Measurements from ENCODE around the gene BTN1A1. TPM values are rescaled to one million over a fixed set of nuclear protein-coding genes. Genes with fewer than 3 reads are reported as not detected.
A peak's percentile ranks its signal among the peaks of the same experiment; 100 is the strongest.
"Not testable (repeated sequence)": the region's sequence is repeated elsewhere in the genome, so short reads cannot be mapped to it uniquely, and the experiment has no call there.

Gene BTN1A1
- total RNA-seq, 1 experiment from 2014 or later, result not detected

DNA sequence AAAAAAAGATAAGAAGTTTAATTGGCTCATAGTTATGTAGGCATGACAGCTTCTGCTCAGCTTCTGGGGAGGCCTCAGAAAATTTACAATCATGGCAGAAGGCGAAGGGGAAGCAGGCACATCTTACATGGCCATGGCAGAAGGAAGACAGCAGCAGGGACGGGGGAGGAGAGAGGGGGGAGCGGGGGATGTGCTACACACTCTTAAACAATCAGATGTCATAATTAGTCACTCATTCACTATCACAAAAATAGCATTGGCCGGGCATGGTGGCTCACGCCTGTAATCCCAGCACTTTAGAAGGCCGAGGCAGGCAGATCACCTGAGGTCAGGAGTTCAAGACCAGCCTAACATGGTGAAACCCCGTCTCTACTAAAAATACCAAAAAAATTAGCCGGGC is 10.9 kb downstream of the BTN1A1 start:
- H3K27ac ChIP-seq; H3K4me3 ChIP-seq; H3K27me3 ChIP-seq (replicated peaks); H3K9me3 ChIP-seq (replicated peaks); H3K36me3 ChIP-seq: not testable (repeated sequence)
- H3K4me1 ChIP-seq (replicated peaks), result peaks cover 25% of the 10 kb centered on the region
- peak in 1 of 2 experiments; percentile 49 for DNase-seq (ENCODE audit: low read depth in 1 of 2, low spot score in 2 of 2)

DNA sequence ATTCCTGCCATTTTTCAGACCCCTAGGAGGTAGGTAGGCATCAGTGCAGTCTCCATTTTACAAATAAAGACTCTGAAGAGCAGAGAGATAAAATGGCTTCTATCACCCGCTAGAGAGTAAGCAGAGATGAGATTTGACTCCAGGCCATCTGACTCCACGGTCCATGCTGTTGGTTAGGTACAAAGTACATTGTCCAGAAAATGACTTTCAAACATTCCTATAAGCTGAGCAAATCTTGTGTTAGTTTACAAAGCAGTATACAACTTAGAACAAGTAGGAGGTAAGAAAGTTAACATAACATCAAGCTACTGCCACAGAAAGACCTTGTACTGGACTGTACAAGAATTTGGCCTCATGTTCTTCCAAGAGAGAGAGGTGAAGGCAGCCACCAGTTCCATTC is 14.9 kb downstream of the BTN1A1 start:
- peaks cover 40% of the 10 kb centered on the region for H3K4me1 ChIP-seq (replicated peaks)
- H3K36me3 ChIP-seq, result no peaks in the 10 kb centered on the region
- H3K27ac ChIP-seq, result peak overlapping the region; percentile 56
- no peak overlapping the region for H3K4me3 ChIP-seq
- H3K27me3 ChIP-seq (replicated peaks), result no peaks in the 10 kb centered on the region
- H3K9me3 ChIP-seq (replicated peaks), result no peaks in the 10 kb centered on the region
- peak; percentile 53 to 77 for DNase-seq (ENCODE audit: low read depth in 1 of 2, low spot score in 2 of 2)

DNA sequence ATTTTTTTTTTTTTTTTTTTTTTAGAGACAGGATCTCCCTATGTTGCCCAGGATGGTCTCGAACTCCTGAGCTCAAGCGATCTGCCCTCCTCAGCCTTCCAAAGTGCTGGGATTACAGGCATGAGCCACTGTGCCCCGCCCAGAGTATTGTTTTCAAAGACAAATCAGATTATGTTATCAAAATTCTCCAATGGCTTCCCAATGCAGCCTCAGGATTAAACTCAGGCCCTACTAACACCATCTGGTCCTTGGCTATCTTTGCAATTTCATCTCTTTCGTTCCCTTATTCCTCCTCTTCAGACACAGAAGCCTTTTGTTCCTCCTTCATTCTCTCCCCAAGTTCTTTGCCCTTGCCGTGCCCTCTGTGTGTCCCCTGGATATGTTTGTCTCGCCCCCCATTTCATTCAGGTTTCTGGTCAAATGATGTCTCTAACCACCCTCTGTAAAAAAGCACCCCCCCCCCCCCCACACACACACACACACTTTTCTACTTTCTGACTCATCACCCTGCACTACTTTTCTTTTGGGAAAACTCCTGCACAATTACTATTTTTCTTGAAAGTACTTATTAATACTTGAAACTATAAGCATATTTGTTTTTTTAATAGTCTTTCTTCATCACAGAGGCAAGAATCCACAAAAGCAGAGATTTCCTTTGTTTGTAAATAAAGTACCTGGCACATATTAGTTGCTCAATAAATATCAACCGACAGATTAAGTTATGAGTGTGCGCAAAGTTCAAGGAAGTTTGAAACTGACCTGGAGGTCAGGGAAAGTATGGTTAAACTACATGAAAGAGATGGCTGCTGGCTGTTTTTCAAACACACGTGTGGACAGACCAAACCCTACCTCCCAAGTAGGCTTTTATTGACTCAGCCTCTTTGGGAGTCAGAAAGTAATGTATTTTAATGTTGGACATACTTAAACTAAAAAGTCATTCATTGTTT is 16.7 kb downstream of the BTN1A1 start:
- Histone ChIP-seq H3K36me3 (no peaks in the 10 kb centered on the region; the same call in 1 of the 2 replicates), H3K4me3 (no peak overlapping the region), H3K27me3 (replicated peaks) (no peaks in the 10 kb centered on the region), H3K4me1 (replicated peaks) (peaks cover 42% of the 10 kb centered on the region), H3K27ac (peak overlapping the region; percentile 33), H3K9me3 (replicated peaks) (no peaks in the 10 kb centered on the region)
- DNase-seq (ENCODE audit: low read depth in 1 of 2, low spot score in 2 of 2), result peak; percentile 57 to 74

DNA sequence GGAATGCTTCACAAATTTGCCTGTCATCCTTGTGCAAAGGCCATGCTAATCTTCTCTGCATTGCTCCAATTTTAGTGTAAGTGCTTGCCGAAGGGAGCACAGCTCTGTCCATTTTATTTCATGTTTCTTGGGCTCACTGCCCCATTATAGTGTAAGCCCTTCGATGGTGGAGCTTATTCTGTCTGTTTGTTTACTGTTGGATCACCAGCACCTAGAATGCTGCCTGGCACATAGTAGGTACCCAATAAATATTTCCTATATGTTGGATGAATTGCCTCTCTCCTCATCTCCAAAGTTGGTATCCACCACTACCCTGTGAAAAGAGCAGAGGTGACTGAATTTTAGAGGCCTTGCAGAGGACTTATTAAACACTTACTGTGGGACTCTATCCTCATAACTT is 19.3 kb downstream of the BTN1A1 start:
- Histone ChIP-seq H3K4me1 (replicated peaks) (peaks cover 50% of the 10 kb centered on the region), H3K9me3 (replicated peaks) (no peaks in the 10 kb centered on the region), H3K36me3 (no peaks in the 10 kb centered on the region; the same call in 1 of the 2 replicates), H3K27ac (no peak overlapping the region), H3K4me3 (no peak overlapping the region), H3K27me3 (replicated peaks) (no peaks in the 10 kb centered on the region)
- DNase-seq (ENCODE audit: low read depth in 1 of 2, low spot score in 2 of 2), result no peak

DNA sequence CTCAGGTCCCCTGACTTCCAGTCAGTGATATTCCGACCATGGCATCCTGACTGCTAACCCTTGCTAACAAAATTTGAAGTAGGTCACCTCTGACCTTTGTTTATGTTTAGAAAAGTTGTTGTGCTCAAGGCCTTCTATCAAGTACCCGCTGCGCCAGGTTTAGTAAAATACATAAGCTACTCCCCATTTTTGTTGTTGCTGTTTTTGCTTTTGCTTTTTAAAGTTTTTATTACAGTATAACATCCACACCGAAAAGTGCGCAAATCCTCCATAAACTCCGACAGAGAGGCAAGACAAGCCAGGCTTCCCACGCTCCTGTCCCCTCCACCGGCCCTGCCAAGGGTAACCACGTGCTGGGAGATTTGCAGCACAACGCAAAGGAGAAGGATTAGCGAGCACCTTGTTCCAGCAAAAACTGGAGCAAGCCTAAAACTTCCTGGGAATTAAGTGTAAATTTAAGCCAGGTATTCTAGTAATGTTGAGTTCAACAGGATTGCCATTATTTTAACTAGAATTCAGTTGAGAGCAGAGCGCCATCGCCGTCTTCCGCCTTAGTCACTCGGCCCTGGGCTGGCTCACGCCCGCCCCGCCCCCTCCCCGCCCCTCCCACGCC is 20.2 kb downstream of the BTN1A1 start:
- Histone ChIP-seq H3K27ac (peak overlapping the region; percentile 88), H3K4me3 (peak overlapping the region; percentile 57), H3K9me3 (replicated peaks) (no peaks in the 10 kb centered on the region), H3K36me3 (no peaks in the 10 kb centered on the region; the same call in 1 of the 2 replicates), H3K4me1 (replicated peaks) (peaks cover 40% of the 10 kb centered on the region), H3K27me3 (replicated peaks) (no peaks in the 10 kb centered on the region)
- DNase-seq (ENCODE audit: low read depth in 1 of 2, low spot score in 2 of 2), result peak in 1 of 2 experiments; percentile 82

DNA sequence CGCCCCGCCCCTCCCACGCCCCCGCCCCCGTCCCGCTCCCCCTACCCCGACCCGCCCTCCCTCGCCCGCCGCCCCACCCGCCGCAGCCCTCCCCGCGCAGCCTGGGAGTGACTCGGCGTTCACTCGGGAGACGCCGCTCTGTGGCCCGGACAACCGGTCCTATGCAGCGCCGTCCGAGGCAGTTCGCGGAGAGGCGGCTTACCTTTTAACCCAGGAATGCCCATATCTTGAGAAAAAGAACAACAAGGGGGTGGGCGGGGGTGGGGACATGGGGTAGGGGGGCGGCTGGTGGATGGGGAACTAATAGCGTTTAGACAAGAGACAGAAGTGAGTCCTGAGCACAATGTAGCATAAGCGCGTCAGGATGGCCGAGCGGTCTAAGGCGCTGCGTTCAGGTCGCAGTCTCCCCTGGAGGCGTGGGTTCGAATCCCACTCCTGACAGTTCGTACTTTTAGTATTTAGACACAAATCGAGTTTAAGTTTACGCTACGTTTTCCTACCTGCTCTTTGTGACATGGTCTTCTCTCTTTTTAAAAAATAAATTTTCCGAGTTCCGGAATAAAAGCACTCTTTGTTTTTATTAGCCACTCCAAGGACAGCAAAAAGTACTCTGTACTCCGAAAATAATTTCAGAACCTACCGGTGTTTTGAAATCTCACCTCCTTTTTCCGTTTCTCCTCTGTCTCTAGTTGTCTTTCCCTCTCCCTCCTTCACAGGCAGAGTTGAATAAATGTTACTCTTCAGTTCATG is 20.9 kb downstream of the BTN1A1 start:
- Histone ChIP-seq H3K27ac (peak overlapping the region; percentile 96), H3K4me1 (replicated peaks) (peaks cover 38% of the 10 kb centered on the region), H3K27me3 (replicated peaks) (no peaks in the 10 kb centered on the region), H3K4me3 (peak overlapping the region; percentile 57), H3K36me3 (no peaks in the 10 kb centered on the region; the same call in 1 of the 2 replicates), H3K9me3 (replicated peaks) (no peaks in the 10 kb centered on the region)
- peak; percentile 88 to 89 for DNase-seq (ENCODE audit: low read depth in 1 of 2, low spot score in 2 of 2)

DNA sequence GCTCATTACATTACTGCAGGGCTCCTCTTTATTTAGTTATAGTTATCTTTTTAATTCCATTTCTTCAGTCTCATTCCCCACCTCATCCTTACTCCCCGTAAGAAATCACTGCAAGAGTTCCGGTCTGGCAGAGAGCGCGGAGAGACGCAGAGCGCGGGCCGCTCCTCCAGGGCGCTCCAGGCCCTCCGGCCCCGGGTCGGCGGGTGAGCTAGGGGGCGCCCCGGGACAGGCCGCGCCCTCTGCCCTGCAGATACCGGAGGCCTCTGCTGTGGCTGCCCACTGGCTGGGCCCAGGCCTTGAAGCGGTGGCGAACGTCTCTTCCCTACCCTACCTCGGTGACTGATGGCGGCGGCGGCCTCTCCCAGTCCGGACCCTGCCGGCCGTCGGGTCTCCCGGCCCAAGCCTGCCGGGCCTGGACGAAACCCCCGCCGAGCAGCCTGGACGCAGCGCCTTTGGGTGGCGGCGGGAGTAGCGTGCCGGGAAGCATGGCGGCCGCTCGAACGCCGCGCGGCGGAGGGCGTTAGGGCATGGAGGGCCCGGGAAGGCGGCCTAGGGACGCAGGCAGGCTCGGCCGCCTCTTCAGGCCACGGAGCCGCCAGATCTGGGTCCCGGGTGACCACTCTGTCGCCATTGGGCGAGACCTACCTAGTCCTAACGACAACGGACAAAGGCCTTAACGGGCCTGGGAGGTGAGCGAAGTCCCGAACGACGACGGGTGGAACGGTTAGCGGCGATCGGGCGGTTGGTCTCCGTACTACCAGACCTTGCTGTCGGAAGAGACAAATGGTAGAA is 21.7 kb downstream of the BTN1A1 start:
- DNase-seq (ENCODE audit: low read depth in 1 of 2, low spot score in 2 of 2), result peak; percentile 87 to 93
- peak overlapping the region; percentile 96 for H3K27ac ChIP-seq
- no peaks in the 10 kb centered on the region; the same call in 1 of the 2 replicates for H3K36me3 ChIP-seq
- H3K4me3 ChIP-seq, result peak overlapping the region; percentile 57
- H3K9me3 ChIP-seq (replicated peaks), result no peaks in the 10 kb centered on the region
- H3K4me1 ChIP-seq (replicated peaks), result peaks cover 34% of the 10 kb centered on the region
- no peaks in the 10 kb centered on the region for H3K27me3 ChIP-seq (replicated peaks)

DNA sequence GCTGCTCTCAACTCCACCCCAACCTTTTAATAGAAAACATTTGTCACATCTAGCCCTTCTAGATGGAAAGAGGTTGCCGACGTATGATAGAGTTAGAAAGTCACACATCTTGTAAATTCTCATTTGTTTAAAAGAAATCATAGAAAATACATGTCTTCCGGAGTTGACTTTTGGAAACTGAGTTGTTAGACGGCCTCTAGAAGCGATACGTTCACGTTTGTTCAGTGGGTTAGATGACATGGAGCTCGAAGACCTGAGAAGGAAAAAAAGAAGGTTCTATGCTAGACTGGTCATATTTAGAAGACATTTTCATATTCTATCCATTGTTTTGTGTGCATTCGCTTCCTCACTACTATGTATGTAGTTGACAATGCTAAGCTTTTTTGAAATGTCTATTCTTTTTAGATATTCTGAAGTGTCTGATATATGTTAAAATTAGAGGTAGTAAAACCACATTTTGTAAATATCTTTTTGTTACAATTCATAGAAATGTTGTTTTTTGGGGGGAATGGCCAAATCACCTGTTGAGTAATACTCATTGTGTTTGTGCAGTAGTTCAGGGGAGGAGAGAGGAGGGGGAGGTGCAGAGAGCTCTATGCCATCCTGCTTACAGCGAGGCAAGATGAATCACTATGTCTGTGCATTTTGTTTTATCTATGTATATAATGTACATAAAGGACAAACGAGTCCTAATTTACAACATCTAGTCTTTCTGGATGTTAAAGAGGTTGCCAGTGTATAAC is 22.6 kb downstream of the BTN1A1 start:
- H3K4me1 ChIP-seq (replicated peaks), result peaks cover 25% of the 10 kb centered on the region
- H3K36me3 ChIP-seq; H3K9me3 ChIP-seq (replicated peaks); H3K27me3 ChIP-seq (replicated peaks): not testable (repeated sequence)
- H3K27ac ChIP-seq, result peak overlapping the region; percentile 96
- DNase-seq (ENCODE audit: low read depth in 1 of 2, low spot score in 2 of 2), result peak in 1 of 2 experiments; percentile 33
- H3K4me3 ChIP-seq, result peak overlapping the region; percentile 57

DNA sequence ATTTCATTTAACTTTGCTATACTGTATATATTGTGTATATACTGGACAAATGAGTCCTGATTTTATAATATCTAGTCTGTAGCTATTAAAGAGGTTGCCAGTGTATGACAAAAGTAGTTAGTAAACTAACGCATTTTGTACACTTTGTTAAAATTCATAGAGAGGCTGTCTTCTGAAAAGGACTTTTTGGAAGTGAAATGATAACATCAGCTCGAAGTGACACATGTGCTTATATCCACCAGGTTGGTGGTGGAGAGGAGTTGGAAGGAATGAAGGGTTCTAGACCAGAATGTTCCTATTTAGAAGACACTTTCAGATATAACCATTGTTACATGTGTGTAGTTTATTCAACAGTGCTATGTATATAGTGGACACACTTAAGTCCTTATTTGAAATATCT is 24.2 kb downstream of the BTN1A1 start:
- not testable (repeated sequence) for H3K4me3 ChIP-seq; H3K9me3 ChIP-seq (replicated peaks); DNase-seq (ENCODE audit: low read depth in 1 of 2, low spot score in 2 of 2); H3K36me3 ChIP-seq; H3K27me3 ChIP-seq (replicated peaks); H3K27ac ChIP-seq
- peaks cover 25% of the 10 kb centered on the region for H3K4me1 ChIP-seq (replicated peaks)

DNA sequence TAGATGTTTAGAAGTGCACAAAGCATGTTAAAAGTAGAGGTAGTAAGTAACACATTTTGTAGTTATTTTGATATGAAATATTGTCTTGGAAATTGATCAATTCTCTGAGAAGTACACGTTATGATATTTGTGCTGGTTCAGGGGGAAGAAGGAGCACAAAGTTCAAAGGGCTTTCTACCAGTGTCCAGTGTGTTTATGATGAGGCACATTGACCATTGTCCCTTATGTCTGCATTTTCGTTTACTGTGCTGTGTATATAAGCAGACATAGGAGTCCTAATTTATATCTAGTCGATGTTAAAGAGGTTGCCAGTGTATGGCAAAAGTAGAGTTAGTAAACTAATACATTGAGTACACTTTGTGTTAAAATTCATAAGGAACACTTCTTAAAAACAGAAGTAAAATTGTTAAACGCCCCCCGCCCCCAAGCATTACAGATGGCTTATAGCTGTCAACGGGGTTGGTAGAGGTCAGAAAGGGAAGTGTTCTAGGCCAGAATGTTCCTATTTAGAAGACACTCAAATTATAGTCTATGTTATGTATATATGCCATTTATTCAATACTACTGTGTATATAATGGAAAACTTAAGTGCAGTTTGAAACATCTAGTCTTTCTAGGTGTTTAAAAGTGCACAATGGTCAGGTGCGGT is 24.7 kb downstream of the BTN1A1 start:
- no peak for DNase-seq (ENCODE audit: low read depth in 1 of 2, low spot score in 2 of 2)
- H3K4me1 ChIP-seq (replicated peaks), result peaks cover 25% of the 10 kb centered on the region
- no peak overlapping the region for H3K27ac ChIP-seq
- no peak overlapping the region for H3K4me3 ChIP-seq
- no peaks in the 10 kb centered on the region for H3K27me3 ChIP-seq (replicated peaks)
- no peaks in the 10 kb centered on the region for H3K9me3 ChIP-seq (replicated peaks)
- H3K36me3 ChIP-seq, result no peaks in the 10 kb centered on the region; the same call in 1 of the 2 replicates

DNA sequence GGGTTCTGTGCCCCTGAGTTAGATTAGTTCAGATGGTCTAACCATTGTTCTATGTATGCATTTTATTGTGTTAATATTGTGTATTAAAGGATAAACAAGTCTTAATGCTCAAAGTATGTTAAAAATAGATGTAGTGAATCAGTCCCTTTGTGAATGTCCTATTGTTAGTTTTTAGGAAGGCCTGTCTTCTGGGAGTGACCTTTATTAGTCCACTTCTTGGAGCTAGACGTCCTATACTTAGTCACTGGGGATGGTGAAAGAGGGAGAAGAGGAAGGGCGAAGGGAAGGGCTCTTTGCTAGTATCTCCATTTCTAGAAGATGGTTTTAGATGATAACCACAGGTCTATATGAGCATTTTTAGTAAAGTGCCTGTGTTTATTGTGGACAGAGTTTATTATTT is 25.7 kb downstream of the BTN1A1 start:
- H3K36me3 ChIP-seq, result no peaks in the 10 kb centered on the region; the same call in 1 of the 2 replicates
- no peak overlapping the region for H3K4me3 ChIP-seq
- no peak overlapping the region for H3K27ac ChIP-seq
- DNase-seq (ENCODE audit: low read depth in 1 of 2, low spot score in 2 of 2), result no peak
- H3K27me3 ChIP-seq (replicated peaks), result no peaks in the 10 kb centered on the region
- H3K4me1 ChIP-seq (replicated peaks), result peaks cover 18% of the 10 kb centered on the region
- H3K9me3 ChIP-seq (replicated peaks), result no peaks in the 10 kb centered on the region

DNA sequence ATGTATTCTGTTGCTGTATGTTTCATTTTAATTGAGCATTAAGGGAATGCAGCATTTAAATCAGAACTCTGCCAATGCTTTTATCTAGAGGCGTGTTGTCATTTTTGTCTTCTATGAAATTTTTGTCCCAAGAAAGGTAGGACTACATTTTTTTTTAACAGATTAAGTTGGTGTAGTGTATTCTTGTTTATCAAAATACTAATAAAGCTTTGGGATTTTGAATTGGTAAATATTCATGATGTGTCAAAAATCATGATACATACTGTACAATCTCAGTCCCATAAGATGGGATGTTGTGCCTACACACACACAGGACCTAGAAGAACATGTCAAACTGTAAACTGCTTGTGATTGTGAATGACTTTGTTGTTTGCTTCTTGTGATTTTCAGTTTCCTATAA is 26.8 kb downstream of the BTN1A1 start:
- no peak for DNase-seq (ENCODE audit: low read depth in 1 of 2, low spot score in 2 of 2)
- no peak overlapping the region for H3K27ac ChIP-seq
- H3K4me1 ChIP-seq (replicated peaks), result peaks cover 16% of the 10 kb centered on the region
- no peaks in the 10 kb centered on the region for H3K27me3 ChIP-seq (replicated peaks)
- no peaks in the 10 kb centered on the region; the same call in 1 of the 2 replicates for H3K36me3 ChIP-seq
- no peak overlapping the region for H3K4me3 ChIP-seq
- no peaks in the 10 kb centered on the region for H3K9me3 ChIP-seq (replicated peaks)
